GM21723 (cell line): ENCODE results near the gene MAP6.
A peak's percentile ranks its signal among the peaks of the same experiment; 100 is the strongest.

ENCODE experiments used
- ATAC-seq: cut with Tn5 transposase; IDR thresholded peaks from one replicate; pipeline ENCODE4 v1.9.1; 2021; ENCODE audit warnings: mild to moderate bottlenecking, moderate library complexity; ENCODE audit not compliant: unreplicated experiment

MAP6 gene

GRCh38 chr11:75571625-75572024, 97.2 kb downstream of the MAP6 start:
- ATAC-seq: no peak

GRCh38 chr11:75570559-75571139, 98.2 kb downstream of the MAP6 start:
- ATAC-seq: no peak

- no peak for ATAC-seq
These were observed 100.1 kb downstream of the MAP6 start for GRCh38 chr11:75568616-75569219.

- ATAC-seq: no peak
These were observed 100.9 kb downstream of the MAP6 start for GRCh38 chr11:75567971-75568370.

- no peak for ATAC-seq
These were observed 102.0 kb downstream of the MAP6 start for GRCh38 chr11:75566763-75567279.

- no peak for ATAC-seq
These were observed 102.7 kb downstream of the MAP6 start for GRCh38 chr11:75565916-75566762.

GRCh38 chr11:75565221-75565814, 103.5 kb downstream of the MAP6 start:
- no peak for ATAC-seq

GRCh38 chr11:75563978-75564552, 104.8 kb downstream of the MAP6 start:
- no peak for ATAC-seq

GRCh38 chr11:75563501-75563977, 105.3 kb downstream of the MAP6 start:
- ATAC-seq: no peak

GRCh38 chr11:75562836-75563484, 105.9 kb downstream of the MAP6 start:
- no peak for ATAC-seq

- peak; percentile 77 for ATAC-seq
These were observed 106.6 kb downstream of the MAP6 start, which contains the start of gene SERPINH1 for GRCh38 chr11:75562048-75562835. Gene SERPINH1 (plus strand): TSS chr11:75562253. CDS start chr11:75566350, 4,097 bp downstream.

GRCh38 chr11:75561426-75562047, 107.3 kb downstream of the MAP6 start:
- peak; percentile 4 for ATAC-seq

- no peak for ATAC-seq
These were observed 108.2 kb downstream of the MAP6 start for GRCh38 chr11:75560644-75561043.

GRCh38 chr11:75558939-75559843, 109.6 kb downstream of the MAP6 start:
- no peak for ATAC-seq

- no peak for ATAC-seq
These were observed 111.0 kb downstream of the MAP6 start for GRCh38 chr11:75557666-75558494.

GRCh38 chr11:75556275-75556674, 112.6 kb downstream of the MAP6 start:
- no peak for ATAC-seq
